Mononuclear cell (primary cell): ENCODE data around the gene CRYBG1. TPM values are rescaled to one million over a fixed set of nuclear protein-coding genes. Genes with fewer than 3 reads are reported as not detected.
A peak's percentile ranks its signal among the peaks of the same experiment; 100 is the strongest.

Experiments
- H3K27me3 ChIP-seq: 2 replicates; pipeline ENCODE4 v1.6.0; 2011; ENCODE audit warnings: low read length, control low read depth; ENCODE audit not compliant: insufficient read depth
- H3K4me1 ChIP-seq: 2 replicates; pipeline ENCODE4 v1.5.1; 2011; ENCODE audit warnings: mild to moderate bottlenecking, low read length, control low read depth; ENCODE audit not compliant: insufficient read depth
- H3K4me3 ChIP-seq: 2 replicates; pipeline ENCODE4 v1.5.1; 2011; ENCODE audit warnings: mild to moderate bottlenecking, low read length, moderate library complexity
- H3K9me3 ChIP-seq: 2 replicates; pipeline ENCODE4 v1.5.1; 2011; ENCODE audit warnings: low read depth, mild to moderate bottlenecking, control low read depth, low read length
- total RNA-seq: library from RNA; depleted of rRNA; stranded (reverse); fragments of >200 nt; gene quantifications from one replicate; pipeline ENCODE4 v1.2.3, GENCODE V29; 2012

Gene CRYBG1
- total RNA-seq, 1 donor: 60.9 TPM

GRCh38 chr6:106477790-106478189 lies 117.3 kb downstream of the CRYBG1 start:
- Histone ChIP-seq H3K9me3 (no peaks in the 10 kb centered on the region), H3K4me1 (peaks cover 15% of the 10 kb centered on the region), H3K4me3 (no peak overlapping the region), H3K27me3 (no peaks in the 10 kb centered on the region)

GRCh38 chr6:106486236-106486635 lies 125.7 kb downstream of the CRYBG1 start:
- peaks cover 5% of the 10 kb centered on the region for H3K4me1 ChIP-seq

GRCh38 chr6:106488494-106489370 lies 128.2 kb downstream of the CRYBG1 start:
- Histone ChIP-seq H3K4me1 (peaks cover 5% of the 10 kb centered on the region), H3K9me3 (no peaks in the 10 kb centered on the region), H3K4me3 (no peak overlapping the region), H3K27me3 (no peaks in the 10 kb centered on the region)

More at GRCh38 chr6:106486236-106486635, 125.7 kb downstream of the CRYBG1 start:
- Histone ChIP-seq H3K4me3 (no peak overlapping the region), H3K27me3 (no peaks in the 10 kb centered on the region), H3K9me3 (no peaks in the 10 kb centered on the region)

- H3K9me3 ChIP-seq: no peaks in the 10 kb centered on the region
Observed at GRCh38 chr6:106490030-106490429, 129.5 kb downstream of the CRYBG1 start.

GRCh38 chr6:106490436-106490835 lies 129.9 kb downstream of the CRYBG1 start:
- Histone ChIP-seq H3K9me3 (no peaks in the 10 kb centered on the region), H3K27me3 (no peaks in the 10 kb centered on the region), H3K4me3 (no peak overlapping the region), H3K4me1 (peaks cover 9% of the 10 kb centered on the region)

More at GRCh38 chr6:106490030-106490429, 129.5 kb downstream of the CRYBG1 start:
- peaks cover 7% of the 10 kb centered on the region for H3K4me1 ChIP-seq
- H3K4me3 ChIP-seq: no peak overlapping the region
- no peaks in the 10 kb centered on the region for H3K27me3 ChIP-seq

- Histone ChIP-seq H3K4me1 (peaks cover 9% of the 10 kb centered on the region), H3K4me3 (no peak overlapping the region), H3K9me3 (no peaks in the 10 kb centered on the region), H3K27me3 (no peaks in the 10 kb centered on the region)
Observed at GRCh38 chr6:106490974-106491373, 130.5 kb downstream of the CRYBG1 start.

GRCh38 chr6:106495014-106495413 lies 134.5 kb downstream of the CRYBG1 start:
- H3K4me1 ChIP-seq: peaks cover 12% of the 10 kb centered on the region
- no peaks in the 10 kb centered on the region for H3K9me3 ChIP-seq
- no peak overlapping the region for H3K4me3 ChIP-seq
- H3K27me3 ChIP-seq: no peaks in the 10 kb centered on the region

- no peaks in the 10 kb centered on the region for H3K9me3 ChIP-seq
- no peaks in the 10 kb centered on the region for H3K27me3 ChIP-seq
- peaks cover 24% of the 10 kb centered on the region for H3K4me1 ChIP-seq
- no peak overlapping the region for H3K4me3 ChIP-seq
Observed at GRCh38 chr6:106496823-106497222, 136.3 kb downstream of the CRYBG1 start.

GRCh38 chr6:106501960-106502371 lies 141.4 kb downstream of the CRYBG1 start:
- H3K9me3 ChIP-seq: no peaks in the 10 kb centered on the region
- H3K4me3 ChIP-seq: no peak overlapping the region
- H3K4me1 ChIP-seq: peaks cover 27% of the 10 kb centered on the region
- H3K27me3 ChIP-seq: no peaks in the 10 kb centered on the region

- no peaks in the 10 kb centered on the region for H3K27me3 ChIP-seq
- peaks cover 23% of the 10 kb centered on the region for H3K4me1 ChIP-seq
- H3K4me3 ChIP-seq: no peak overlapping the region
- no peaks in the 10 kb centered on the region for H3K9me3 ChIP-seq
Observed at GRCh38 chr6:106502559-106502958, 142.0 kb downstream of the CRYBG1 start.

GRCh38 chr6:106508277-106508676 lies 147.8 kb downstream of the CRYBG1 start:
- peaks cover 35% of the 10 kb centered on the region for H3K4me1 ChIP-seq
- H3K4me3 ChIP-seq: no peak overlapping the region
- H3K9me3 ChIP-seq: no peaks in the 10 kb centered on the region
- H3K27me3 ChIP-seq: no peaks in the 10 kb centered on the region

- H3K27me3 ChIP-seq: no peaks in the 10 kb centered on the region
- peaks cover 33% of the 10 kb centered on the region for H3K4me1 ChIP-seq
- H3K9me3 ChIP-seq: no peaks in the 10 kb centered on the region
- H3K4me3 ChIP-seq: no peak overlapping the region
Observed at GRCh38 chr6:106508834-106509233, 148.3 kb downstream of the CRYBG1 start.

GRCh38 chr6:106509420-106510089 lies 149.0 kb downstream of the CRYBG1 start:
- Histone ChIP-seq H3K4me3 (peak overlapping the region; percentile 81), H3K27me3 (no peaks in the 10 kb centered on the region), H3K9me3 (no peaks in the 10 kb centered on the region), H3K4me1 (peaks cover 40% of the 10 kb centered on the region)

GRCh38 chr6:106510090-106510970 lies 149.8 kb downstream of the CRYBG1 start:
- no peaks in the 10 kb centered on the region for H3K27me3 ChIP-seq
- H3K9me3 ChIP-seq: no peaks in the 10 kb centered on the region
- peak overlapping the region; percentile 81 for H3K4me3 ChIP-seq
- H3K4me1 ChIP-seq: peaks cover 42% of the 10 kb centered on the region
